Type B pancreatic cell (in vitro differentiated cells): ENCODE measurements around the gene RAB4B. TPM values are rescaled to one million over a fixed set of nuclear protein-coding genes. Genes with fewer than 3 reads are reported as not detected.
A peak's percentile ranks its signal among the peaks of the same experiment; 100 is the strongest.
"Not testable (repeated sequence)": the region's sequence is repeated elsewhere in the genome, so short reads cannot be mapped to it uniquely, and the experiment has no call there.

Source experiments
- DNase-seq: peaks from one replicate; pipeline ENCODE4 v3.0.0; 2021; ENCODE audit warnings: mixed read lengths; ENCODE audit not compliant: unreplicated experiment; ENCODE audit errors: extremely low spot score
- H3K27ac Mint-ChIP-seq: 2 replicates; pipeline ENCODE4 v1.8.0; 2021; ENCODE audit warnings: mild to moderate bottlenecking, mixed read lengths
- H3K27me3 Mint-ChIP-seq: 2 replicates; pipeline ENCODE4 v1.8.0; 2021; ENCODE audit warnings: mixed read lengths
- H3K36me3 Mint-ChIP-seq: 2 replicates; pipeline ENCODE4 v1.8.0; 2021; ENCODE audit warnings: mixed read lengths
- H3K4me1 Mint-ChIP-seq: one replicate; pipeline ENCODE4 v1.8.0; 2021; ENCODE audit warnings: mixed read lengths; ENCODE audit not compliant: unreplicated experiment
- H3K4me3 Mint-ChIP-seq: 2 replicates; pipeline ENCODE4 v1.8.0; 2021; ENCODE audit warnings: mild to moderate bottlenecking, mixed read lengths
- H3K9me3 Mint-ChIP-seq: 2 replicates; pipeline ENCODE4 v1.8.0; 2021; ENCODE audit warnings: mixed read lengths
- total RNA-seq: library from RNA; stranded (reverse); gene quantifications from 2 replicates; pipeline ENCODE4 v1.2.1, GENCODE V29; 2021; ENCODE audit warnings: low replicate concordance
- TF ChIP-seq, protein P1 (sequence below): fragments of 200-600 bp; sonication (generic); conservative IDR thresholded peaks from 2 replicates; pipeline ENCODE4 v1.5.0; 2021; ENCODE audit warnings: antibody characterized with exemption, mild to moderate bottlenecking

RAB4B gene
- total RNA-seq, 1 donor from 2014 or later = 10.4 TPM

DNA sequence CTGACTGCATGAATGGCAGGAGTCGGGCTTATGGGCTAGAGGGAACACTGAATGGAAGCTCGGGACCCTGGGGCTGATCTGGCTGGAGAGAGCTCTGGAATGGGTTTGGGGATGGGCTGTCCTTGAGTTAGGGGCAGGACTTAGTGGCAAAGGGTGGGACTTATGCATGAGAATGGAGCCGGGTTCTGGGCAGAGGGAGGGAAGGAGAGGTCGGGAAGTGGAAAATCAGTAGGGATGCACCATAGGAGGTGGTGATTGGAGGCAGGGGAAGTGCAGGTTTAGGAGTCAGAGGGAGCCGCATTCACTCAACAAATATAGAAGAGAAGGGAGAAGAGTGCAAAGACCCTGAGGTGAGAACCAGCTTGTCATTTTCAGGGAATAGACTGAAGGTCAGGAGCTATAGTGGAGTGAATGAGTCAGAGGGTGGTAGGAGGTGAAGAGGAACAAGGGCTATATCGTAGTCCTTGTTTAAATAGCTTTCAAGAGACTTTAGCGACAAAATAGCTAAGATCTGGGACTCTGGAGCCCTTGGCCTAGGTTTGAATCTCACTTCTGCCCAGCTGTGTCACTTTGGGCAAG is 748 bp downstream of the RAB4B start:
- TF ChIP-seq, protein P1, sequence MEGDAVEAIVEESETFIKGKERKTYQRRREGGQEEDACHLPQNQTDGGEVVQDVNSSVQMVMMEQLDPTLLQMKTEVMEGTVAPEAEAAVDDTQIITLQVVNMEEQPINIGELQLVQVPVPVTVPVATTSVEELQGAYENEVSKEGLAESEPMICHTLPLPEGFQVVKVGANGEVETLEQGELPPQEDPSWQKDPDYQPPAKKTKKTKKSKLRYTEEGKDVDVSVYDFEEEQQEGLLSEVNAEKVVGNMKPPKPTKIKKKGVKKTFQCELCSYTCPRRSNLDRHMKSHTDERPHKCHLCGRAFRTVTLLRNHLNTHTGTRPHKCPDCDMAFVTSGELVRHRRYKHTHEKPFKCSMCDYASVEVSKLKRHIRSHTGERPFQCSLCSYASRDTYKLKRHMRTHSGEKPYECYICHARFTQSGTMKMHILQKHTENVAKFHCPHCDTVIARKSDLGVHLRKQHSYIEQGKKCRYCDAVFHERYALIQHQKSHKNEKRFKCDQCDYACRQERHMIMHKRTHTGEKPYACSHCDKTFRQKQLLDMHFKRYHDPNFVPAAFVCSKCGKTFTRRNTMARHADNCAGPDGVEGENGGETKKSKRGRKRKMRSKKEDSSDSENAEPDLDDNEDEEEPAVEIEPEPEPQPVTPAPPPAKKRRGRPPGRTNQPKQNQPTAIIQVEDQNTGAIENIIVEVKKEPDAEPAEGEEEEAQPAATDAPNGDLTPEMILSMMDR = no peak
- Mint-ChIP-seq H3K9me3 (no peaks in the 10 kb centered on the region), H3K36me3 (peaks cover 4% of the 10 kb centered on the region), H3K27me3 (no peaks in the 10 kb centered on the region), H3K4me1 (peaks cover 17% of the 10 kb centered on the region), H3K27ac (peak overlapping the region; percentile 100), H3K4me3 (peak overlapping the region; percentile 89)
- no peak for DNase-seq

DNA sequence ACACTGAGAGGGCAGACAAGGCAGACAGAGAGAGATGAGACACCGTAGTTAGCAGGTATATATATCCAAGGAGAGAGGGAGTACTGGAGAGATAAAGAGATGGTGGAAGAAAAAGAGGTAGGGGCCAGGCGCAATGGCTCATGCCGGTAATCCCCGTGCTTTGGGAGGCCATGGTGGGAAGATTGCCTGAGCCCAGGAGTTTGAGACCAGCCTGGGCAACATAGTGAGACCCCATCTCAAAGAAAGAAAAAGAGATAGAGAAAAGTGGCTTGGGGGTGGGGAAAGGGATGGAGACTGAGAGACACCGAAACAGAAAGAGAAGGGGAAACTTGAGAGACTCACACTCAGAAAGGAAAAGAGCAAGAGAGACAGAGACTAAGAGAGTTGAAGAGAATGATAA is 2.5 kb downstream of the RAB4B start:
- H3K9me3 Mint-ChIP-seq = no peaks in the 10 kb centered on the region
- no peak overlapping the region for H3K4me3 Mint-ChIP-seq
- TF ChIP-seq, protein P1 = no peak
- no peak overlapping the region for H3K27ac Mint-ChIP-seq
- DNase-seq = no peak
- H3K27me3 Mint-ChIP-seq = no peaks in the 10 kb centered on the region
- H3K36me3 Mint-ChIP-seq = peaks cover 4% of the 10 kb centered on the region
- H3K4me1 Mint-ChIP-seq = peaks cover 17% of the 10 kb centered on the region

DNA sequence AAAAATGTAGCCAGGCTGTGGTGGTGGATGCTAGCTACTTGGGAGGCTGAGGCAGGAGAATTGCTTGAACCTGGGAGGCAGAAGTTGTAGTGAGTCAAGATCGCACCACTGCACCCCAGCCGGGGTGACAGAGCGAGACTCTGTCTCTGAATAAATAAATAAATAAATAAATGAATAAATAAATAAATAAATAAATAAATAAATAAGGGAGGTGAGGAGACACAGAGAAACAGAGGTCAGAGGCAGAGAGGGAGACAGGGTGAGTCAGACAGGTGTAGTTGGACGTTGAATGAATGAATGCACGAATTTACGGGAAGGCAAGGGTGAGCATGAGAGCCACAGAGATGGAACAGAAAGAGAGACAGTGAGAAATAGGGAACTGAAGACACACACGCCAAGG is 3.1 kb downstream of the RAB4B start:
- peaks cover 4% of the 10 kb centered on the region for H3K36me3 Mint-ChIP-seq
- no peak overlapping the region for H3K4me3 Mint-ChIP-seq
- H3K9me3 Mint-ChIP-seq = no peaks in the 10 kb centered on the region
- TF ChIP-seq, protein P1 = no peak
- H3K27me3 Mint-ChIP-seq = no peaks in the 10 kb centered on the region
- no peak for DNase-seq
- peaks cover 17% of the 10 kb centered on the region for H3K4me1 Mint-ChIP-seq
- no peak overlapping the region for H3K27ac Mint-ChIP-seq

DNA sequence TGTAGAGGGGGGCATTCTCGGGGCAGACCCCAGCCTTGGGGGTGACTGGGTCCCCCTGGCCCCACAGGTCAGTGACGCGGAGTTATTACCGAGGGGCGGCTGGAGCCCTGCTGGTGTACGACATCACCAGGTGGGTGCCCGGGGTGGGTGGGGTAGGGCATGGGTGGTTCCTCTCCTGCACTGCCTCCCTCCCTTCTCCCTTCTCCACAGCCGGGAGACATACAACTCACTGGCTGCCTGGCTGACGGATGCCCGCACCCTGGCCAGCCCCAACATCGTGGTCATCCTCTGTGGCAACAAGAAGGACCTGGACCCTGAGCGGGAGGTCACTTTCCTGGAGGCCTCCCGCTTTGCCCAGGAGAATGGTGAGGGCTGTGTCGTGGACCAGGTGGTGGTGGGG is 5.7 kb downstream of the RAB4B start:
- H3K27me3 Mint-ChIP-seq = no peaks in the 10 kb centered on the region
- H3K9me3 Mint-ChIP-seq = no peaks in the 10 kb centered on the region
- peaks cover 4% of the 10 kb centered on the region for H3K36me3 Mint-ChIP-seq
- TF ChIP-seq, protein P1 = no peak
- H3K4me1 Mint-ChIP-seq = peaks cover 3% of the 10 kb centered on the region
- no peak overlapping the region for H3K27ac Mint-ChIP-seq
- no peak overlapping the region for H3K4me3 Mint-ChIP-seq
- DNase-seq = no peak

DNA sequence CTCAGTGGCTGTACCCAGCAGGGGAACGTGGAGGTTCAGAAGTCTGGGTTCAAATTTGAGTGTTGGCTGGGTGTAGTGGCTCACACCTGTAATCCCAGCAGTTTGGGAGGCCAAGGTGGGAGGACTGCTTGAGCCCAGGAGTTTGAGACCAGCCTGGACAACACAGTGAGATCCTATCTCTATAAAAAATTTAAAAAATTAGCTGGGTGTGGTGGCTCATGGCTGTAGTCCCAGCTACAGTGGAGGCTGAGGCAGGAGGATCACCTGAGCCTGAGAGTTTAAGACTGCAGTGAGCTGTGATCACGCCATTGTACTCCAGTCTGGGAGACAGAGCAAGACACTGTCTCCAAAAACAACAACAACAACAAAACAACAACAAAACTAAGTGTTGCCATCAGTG is 6.1 kb downstream of the RAB4B start:
- not testable (repeated sequence) for DNase-seq, H3K27ac Mint-ChIP-seq, H3K9me3 Mint-ChIP-seq, H3K27me3 Mint-ChIP-seq, H3K4me3 Mint-ChIP-seq, H3K4me1 Mint-ChIP-seq, H3K36me3 Mint-ChIP-seq

DNA sequence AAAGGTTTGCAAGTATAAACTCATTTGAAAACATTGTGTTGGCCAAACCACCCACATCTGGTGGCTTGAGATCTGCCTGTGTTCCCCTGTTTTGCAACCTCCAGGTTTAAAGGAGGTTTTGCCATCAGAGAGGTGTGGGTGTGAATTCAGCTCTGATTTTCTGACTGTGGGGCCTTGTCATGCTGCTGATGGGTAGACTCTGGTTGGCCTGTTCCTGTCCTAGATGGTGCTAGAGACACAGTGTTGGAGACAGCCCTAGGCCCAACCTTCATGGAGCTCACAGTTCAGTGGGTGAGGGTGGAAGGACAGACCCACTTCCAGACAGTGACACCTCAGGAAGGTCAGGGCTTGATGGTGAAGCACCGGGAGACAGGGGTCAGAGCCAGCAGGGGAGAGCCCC is 7.5 kb downstream of the RAB4B start:
- TF ChIP-seq, protein P1 = no peak
- Mint-ChIP-seq H3K4me3 (no peak overlapping the region), H3K36me3 (peaks cover 4% of the 10 kb centered on the region), H3K9me3 (no peaks in the 10 kb centered on the region), H3K4me1 (no peaks in the 10 kb centered on the region), H3K27me3 (no peaks in the 10 kb centered on the region), H3K27ac (no peak overlapping the region)
- DNase-seq = no peak
